ENCODE results near the gene MYCBPAP.

The MYCBPAP gene

DNA sequence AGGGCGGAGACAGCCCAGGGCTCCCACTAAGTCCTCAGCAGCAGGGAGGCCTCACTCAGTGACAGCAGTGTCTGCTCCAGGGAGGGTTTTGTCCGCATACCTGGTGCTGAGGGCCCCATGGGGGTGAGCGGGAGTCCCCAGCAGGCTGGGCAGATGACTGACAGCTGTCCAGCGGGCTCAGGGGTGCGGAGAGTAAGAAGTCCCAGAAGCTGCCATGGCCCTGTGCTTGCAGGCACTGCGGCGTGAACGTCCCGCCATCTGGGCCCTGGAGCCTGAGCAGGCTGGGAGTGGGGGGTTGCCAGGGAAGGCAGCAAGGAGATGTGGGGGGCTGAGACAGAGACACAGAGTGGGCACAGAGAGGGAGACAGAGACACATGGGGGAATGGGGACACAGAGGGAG, 72.4 kb downstream of the MYCBPAP start:
- TF ChIP-seq, protein P1, sequence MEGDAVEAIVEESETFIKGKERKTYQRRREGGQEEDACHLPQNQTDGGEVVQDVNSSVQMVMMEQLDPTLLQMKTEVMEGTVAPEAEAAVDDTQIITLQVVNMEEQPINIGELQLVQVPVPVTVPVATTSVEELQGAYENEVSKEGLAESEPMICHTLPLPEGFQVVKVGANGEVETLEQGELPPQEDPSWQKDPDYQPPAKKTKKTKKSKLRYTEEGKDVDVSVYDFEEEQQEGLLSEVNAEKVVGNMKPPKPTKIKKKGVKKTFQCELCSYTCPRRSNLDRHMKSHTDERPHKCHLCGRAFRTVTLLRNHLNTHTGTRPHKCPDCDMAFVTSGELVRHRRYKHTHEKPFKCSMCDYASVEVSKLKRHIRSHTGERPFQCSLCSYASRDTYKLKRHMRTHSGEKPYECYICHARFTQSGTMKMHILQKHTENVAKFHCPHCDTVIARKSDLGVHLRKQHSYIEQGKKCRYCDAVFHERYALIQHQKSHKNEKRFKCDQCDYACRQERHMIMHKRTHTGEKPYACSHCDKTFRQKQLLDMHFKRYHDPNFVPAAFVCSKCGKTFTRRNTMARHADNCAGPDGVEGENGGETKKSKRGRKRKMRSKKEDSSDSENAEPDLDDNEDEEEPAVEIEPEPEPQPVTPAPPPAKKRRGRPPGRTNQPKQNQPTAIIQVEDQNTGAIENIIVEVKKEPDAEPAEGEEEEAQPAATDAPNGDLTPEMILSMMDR (IDR thresholded peaks at IDR 0.05): no peak
